HG02571 (cell line): ENCODE data around the gene DTYMK.
"Not testable (repeated sequence)": the region's sequence is repeated elsewhere in the genome, so short reads cannot be mapped to it uniquely, and the experiment has no call there.

Experiments
- ATAC-seq: cut with Tn5 transposase; IDR thresholded peaks from one replicate; pipeline ENCODE4 v1.9.1; 2021; ENCODE audit warnings: mild to moderate bottlenecking, moderate library complexity; ENCODE audit not compliant: unreplicated experiment

DTYMK gene

GRCh38 chr2:241686650-241687425 lies at the start of gene DTYMK:
Gene DTYMK (minus strand): TSS chr2:241686815. CDS start chr2:241686783, 32 bp downstream.
- ATAC-seq: peak; percentile 92

- no peak for ATAC-seq
These were observed 49.5 kb upstream of the DTYMK start for GRCh38 chr2:241736111-241736510.

GRCh38 chr2:241734467-241735208 lies 48.0 kb upstream of the DTYMK start, which contains the start of gene D2HGDH:
Gene D2HGDH (plus strand): TSS chr2:241734630. CDS start chr2:241735225, 595 bp downstream.
- ATAC-seq: peak; percentile 80

GRCh38 chr2:241734208-241734466 lies 47.5 kb upstream of the DTYMK start:
- ATAC-seq: peak; percentile 10

GRCh38 chr2:241733391-241734207 lies 47.0 kb upstream of the DTYMK start:
- ATAC-seq: no peak

- ATAC-seq: not testable (repeated sequence)
These were observed 46.0 kb upstream of the DTYMK start for GRCh38 chr2:241732513-241733186.

GRCh38 chr2:241730671-241731293 lies 44.2 kb upstream of the DTYMK start:
- no peak for ATAC-seq

GRCh38 chr2:241729868-241730267 lies 43.3 kb upstream of the DTYMK start:
- no peak for ATAC-seq

- no peak for ATAC-seq
These were observed 42.0 kb upstream of the DTYMK start for GRCh38 chr2:241728627-241729026.

GRCh38 chr2:241728000-241728399 lies 41.4 kb upstream of the DTYMK start:
- ATAC-seq: no peak

- ATAC-seq: no peak
These were observed 39.8 kb upstream of the DTYMK start for GRCh38 chr2:241726459-241726858.

- ATAC-seq: no peak
These were observed 38.6 kb upstream of the DTYMK start for GRCh38 chr2:241724975-241725870.

- no peak for ATAC-seq
These were observed 37.8 kb upstream of the DTYMK start for GRCh38 chr2:241724259-241724974.

GRCh38 chr2:241722896-241723454 lies 36.4 kb upstream of the DTYMK start:
- no peak for ATAC-seq

- no peak for ATAC-seq
These were observed 35.2 kb upstream of the DTYMK start for GRCh38 chr2:241721852-241722251.

GRCh38 chr2:241720560-241720959 lies 33.9 kb upstream of the DTYMK start:
- ATAC-seq: no peak

- no peak for ATAC-seq
These were observed 33.5 kb upstream of the DTYMK start for GRCh38 chr2:241720099-241720498.

- no peak for ATAC-seq
These were observed 32.5 kb upstream of the DTYMK start for GRCh38 chr2:241719093-241719492.
